ENCODE measurements around the gene EBF4.
"Not testable (repeated sequence)": the region's sequence is repeated elsewhere in the genome, so short reads cannot be mapped to it uniquely, and the experiment has no call there.

The EBF4 gene

DNA sequence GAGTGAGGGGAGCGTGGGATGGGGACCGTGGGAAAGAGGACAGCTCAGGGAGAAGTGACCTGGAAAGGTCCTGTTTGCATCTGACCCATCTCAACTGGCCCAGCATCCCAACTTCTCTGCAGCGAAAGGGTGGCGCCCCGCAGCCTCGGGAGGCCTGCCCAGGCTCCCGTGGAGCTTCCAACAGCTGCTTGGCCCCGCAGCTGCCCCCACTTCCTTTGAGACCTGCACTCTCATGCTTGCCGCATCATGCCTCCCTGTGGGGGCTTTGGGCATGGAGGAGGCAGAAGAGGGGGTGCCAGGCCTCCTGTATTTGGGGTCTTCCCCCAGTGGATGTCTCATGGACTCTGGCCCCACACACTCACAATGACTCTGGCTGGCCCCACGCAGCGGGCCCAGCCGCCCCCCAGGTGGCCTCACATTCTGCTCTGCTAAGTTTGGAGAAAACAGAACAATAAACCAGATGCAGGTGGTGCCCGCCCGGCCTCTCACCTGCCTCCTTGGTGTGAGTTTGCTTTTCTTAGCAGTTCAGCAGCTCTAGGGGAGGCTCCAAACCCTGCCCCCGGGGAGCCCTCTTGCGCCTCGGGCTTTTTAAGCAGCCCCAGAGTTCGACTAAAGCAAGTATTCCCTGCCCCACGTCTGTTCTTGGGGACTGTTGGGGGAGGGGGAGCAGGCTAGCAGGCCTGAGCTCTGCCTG lies 67.2 kb downstream of the EBF4 start:
- DNase-seq = no peak

DNA sequence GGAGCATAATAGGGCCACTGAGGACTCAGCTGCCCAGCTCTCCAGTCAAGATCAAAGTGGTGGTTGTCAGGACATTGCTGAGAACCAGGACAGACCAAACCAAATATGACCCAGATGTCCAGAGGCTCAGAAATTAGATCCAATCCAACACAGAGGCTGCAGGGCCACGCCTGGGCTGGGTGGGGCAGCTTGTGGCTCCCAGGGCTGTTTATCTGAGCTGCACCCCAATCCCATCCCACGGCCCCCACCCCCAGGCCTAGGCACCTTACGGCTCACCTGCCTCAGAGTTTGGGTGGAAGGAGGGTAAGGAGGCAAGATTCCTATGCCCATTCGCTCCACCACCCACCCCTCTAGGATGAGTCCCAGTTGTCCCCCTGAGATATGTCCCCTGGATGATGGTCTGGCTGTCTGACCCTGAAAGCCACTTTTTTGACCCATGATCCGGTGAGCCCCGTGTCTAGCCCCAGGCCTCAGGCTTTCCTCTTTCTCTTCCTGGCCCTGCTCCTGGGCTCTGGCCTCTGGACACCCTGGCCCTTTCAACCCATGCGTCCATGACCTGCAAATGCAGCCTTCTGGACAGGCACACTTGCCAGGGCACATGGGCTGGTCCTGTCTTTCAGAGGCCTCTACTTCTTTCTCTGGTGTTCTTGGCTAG lies 67.8 kb downstream of the EBF4 start:
- no peak for DNase-seq

DNA sequence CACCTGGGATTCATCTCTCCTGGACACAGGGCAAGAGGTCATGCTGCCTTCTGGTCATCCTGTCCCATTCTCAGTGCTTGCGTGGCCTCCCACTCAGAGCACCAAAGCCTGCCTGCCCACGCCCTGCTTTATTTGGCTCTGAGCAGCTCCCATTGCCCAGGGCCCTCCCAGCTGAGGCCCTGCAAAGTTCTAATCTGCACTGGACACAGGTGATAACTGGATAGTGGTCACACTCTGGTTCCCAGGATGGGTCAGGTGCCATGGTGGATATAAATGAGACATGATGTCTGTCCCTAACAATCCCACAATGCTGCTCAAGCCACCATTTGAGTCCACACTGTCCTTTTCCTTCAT lies 68.3 kb downstream of the EBF4 start:
- no peak for DNase-seq

DNA sequence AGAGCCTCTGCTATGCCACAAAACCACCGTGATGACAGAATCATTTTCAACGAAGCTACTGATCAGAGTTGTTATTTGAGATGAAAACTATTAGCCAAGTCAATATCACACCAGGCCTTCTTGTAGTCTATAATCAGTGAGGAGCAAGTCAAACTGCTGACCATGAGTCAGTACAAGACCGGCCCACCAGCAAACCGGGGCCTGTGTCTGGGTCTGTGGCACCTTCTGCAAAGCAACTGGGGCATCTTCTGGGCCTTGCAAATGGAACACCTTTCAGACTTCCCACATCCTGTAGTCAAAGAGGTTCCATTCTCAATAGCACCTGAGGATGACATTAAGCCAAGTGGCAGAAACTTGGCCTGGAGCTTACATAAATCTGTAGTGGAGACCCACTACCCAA lies 69.3 kb downstream of the EBF4 start:
- no peak for DNase-seq

DNA sequence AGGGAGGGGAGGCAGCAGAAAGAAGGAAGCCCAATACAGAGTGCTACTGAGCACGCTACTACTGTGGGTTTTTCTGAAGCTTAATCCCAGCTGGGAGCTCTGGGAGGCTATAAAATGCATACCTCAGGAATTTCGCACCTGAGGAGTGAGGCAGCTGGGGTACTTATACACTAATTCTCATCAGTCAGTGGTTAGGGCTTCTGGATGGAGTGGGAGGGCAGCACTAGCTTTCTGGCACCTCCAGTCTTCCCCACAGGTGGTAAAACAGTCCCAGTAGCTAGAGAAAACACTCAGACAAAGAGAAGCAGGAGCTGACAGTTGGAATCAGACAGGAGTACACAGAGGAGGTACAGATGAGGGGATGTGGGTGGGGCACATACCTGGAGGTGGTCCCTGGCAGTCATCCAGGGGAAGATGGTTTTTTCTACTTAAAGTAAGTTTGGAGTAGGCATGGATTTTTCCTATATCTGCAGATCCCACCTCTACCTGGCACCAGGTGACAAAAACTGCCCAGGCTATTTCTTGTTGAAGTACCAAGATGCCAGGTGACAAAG lies 70.1 kb downstream of the EBF4 start:
- DNase-seq = no peak

DNA sequence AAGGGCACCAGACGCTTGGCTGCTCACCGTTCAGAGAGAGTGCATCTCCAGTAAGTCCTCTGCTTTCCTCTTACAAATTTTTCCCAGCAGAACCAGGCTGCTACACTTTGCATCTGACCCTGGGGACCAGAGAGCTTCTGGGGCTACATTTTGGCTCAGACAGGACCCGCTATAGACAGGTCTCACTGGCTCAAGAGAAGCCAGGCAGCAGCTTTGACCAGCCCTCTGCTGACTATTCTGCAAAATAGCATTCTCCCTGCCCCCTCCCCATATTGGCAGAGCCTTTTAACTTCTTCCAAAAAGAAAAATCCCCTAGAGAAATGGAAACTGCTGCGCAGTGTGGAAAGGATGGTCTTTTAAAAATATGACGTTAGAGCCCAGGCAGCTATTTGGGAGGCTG lies 70.6 kb downstream of the EBF4 start:
- DNase-seq = no peak

DNA sequence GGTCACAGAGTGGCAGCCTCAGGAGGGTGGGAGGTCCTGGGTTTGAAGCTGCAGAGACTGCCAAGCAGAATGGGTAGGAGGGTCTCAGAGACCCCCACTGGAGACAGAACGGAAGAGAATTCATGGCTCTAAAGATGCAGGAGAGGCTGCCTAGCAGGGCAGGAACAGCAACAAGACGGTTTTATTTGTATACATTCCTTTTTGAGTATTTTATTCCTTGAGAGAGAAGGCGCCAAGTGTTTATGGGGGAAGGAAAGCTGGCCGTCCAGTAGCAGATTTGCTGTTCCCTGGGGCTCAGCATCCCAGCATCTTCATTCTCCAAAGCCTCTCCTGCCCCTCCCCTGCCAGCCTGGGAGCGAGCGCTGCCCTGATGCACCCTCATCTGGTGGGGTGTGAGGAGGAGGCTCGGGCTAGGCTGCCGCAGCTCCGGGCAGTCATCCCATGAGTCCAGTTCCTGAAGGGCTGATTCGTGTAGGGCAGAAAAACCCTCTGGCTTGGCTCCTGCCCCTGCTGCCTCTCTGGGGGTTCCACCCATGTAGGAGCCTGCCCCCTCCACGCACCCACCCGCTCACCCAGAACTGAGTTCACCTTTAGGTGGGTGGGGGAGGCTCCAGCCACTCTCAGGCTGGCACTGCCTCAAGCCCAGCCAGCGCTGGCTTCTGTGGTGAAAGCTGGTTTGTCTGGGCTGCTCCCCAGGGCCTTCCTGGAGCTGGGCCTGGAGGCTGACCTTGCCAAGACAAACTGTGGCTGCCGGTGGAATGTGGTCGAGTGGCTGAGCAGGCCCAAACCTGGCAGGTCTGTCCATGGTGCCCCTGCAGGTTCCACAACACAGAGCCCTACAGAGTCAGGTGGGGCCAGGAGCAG lies 75.4 kb downstream of the EBF4 start:
- DNase-seq = no peak

DNA sequence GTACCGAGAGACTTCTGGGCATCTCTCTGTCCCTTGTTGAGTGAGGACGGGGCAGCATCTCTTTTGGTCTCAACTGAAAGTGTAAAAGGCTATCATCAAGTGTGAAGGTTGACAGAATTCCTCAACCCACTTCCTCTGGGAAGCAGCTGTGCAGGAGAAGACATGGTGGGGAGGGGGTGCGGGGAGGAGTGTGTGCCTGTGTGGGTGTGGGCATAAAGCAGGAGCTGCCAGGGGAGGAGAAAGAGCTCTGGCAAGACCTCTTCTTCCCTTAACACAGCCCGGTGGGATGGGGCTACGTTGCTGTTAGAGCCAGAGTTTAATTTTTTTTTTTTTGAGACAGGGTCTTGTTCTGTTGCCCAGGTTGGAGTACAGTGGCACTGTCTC lies 76.0 kb downstream of the EBF4 start:
- DNase-seq = no peak

DNA sequence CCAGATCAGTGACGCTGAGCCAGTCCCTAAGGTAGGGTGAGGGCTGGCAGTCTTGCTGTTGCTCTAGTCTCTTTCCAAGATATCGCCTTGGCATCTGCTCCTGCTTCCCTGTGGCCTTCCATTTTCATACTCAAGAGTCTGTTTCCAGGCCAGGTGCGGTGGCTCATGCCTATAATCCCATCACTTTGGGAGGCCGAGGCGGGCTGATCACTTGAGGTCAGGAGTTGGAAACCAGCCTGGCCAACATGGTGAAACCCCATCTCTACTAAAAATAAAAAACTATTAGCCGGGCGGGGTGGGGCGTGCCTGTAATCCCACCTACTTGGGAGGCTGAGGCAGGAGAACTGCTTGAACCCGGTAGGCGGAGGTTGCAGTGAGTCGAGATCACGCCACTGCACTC lies 77.5 kb downstream of the EBF4 start:
- DNase-seq = not testable (repeated sequence)

DNA sequence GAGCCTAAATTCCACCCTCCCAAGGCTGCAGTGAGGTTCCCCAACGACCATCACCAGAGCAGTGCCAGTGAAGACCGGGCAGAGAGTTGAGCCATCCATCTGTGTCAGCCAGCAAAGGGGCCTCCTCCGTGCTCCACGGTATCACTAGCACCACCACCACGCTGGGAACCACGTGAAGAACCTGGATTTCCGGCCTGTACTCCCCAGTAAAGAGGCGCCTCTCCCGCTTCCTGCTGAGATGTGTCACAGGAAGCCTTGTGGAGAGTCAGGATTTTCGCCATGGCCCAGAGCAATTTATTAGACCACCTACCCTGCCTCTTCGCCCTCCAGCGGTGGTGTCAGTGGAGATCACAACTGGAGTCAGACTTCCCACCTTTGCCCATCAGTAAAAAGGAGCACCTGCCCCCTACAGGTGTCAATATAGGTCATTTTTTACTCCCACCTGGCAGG lies 79.1 kb downstream of the EBF4 start:
- no peak for DNase-seq

DNA sequence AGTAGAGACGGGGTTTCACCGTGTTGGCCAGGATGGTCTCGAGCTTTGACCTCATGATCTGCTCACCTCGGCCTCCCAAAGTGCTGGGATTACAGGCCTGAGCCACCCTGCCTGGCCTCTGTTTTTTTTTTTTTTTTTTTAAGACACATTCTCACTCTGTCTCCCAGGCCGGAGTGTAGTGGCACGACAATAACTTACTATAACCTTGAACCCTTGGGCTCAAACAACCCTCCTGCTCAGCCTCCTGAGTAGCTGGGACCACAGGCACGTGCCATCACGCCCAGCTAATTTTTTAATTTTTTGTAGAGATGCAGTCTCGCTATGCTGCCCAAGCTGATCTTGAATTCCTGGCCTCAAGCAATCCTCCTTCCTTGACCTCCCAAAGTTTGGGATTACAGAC lies 81.2 kb downstream of the EBF4 start:
- no peak for DNase-seq

DNA sequence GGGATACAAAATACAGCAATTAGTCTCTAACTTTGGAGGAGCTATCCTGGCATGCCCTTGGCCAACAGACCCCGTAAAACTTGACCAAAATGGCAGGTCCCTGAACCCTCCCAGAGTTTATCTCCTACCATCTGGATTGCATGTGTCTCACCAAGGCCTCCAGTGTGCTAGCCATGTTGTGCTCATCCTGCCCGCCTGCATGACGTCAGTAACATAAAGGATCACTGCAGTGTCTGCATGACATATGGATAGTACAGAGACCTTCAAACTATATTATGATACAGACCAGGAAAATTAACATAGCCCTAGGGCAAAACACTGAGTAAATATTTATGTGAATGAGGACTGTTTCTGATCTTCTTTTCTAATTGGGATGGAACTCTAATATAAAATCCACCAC lies 82.6 kb downstream of the EBF4 start:
- no peak for DNase-seq

DNA sequence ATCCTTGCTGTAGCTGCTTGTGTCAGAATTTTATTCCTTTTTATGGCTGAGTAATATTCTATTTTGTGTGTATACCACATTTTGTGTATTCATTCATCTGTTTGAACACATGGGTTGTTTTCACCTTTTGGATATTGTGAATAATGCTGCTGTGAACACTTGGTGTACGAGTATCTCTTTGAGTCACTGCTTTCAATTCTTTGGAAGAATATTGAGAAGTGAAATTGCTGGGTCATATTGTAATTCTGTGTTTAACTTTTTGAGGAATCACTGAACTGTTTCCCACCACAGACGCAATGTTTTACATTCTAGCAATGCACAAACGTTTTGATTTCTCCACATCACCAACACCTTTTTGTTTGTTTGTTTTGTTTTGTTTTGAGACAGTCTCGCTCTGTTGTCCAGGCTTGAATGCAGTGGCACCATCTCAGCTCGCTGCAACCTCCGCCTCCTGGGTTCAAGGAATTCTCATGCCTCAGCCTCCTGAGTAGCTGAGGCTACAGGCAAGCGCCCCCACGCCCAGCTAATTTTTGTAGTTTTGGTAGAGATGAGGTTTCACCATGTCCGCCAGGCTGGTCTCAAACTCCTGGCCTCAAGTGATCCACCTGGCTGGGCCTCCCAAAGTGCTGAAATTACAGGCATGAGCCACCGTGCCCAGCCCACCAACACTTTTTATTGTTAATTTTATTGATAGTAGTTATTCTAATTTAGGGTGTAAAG lies 86.2 kb downstream of the EBF4 start:
- DNase-seq = no peak

DNA sequence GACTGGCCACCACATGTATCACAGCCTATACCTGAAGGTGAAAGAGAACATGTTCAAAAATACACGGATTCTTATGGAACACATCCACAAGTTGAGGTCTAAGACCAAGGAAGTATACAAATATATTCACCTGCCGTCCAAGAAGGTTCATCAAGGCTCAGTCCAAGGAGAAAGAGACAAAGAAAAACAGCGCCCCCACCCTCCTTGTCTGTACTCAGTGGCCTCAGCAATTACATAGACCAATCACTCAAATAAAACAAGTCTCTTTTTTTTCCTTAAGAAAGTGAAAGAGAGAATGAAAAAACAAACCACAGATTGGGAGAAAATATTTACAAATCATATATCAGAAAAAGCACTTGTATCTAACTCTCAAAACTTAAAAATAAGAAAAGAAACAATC lies 88.4 kb downstream of the EBF4 start:
- DNase-seq = no peak

DNA sequence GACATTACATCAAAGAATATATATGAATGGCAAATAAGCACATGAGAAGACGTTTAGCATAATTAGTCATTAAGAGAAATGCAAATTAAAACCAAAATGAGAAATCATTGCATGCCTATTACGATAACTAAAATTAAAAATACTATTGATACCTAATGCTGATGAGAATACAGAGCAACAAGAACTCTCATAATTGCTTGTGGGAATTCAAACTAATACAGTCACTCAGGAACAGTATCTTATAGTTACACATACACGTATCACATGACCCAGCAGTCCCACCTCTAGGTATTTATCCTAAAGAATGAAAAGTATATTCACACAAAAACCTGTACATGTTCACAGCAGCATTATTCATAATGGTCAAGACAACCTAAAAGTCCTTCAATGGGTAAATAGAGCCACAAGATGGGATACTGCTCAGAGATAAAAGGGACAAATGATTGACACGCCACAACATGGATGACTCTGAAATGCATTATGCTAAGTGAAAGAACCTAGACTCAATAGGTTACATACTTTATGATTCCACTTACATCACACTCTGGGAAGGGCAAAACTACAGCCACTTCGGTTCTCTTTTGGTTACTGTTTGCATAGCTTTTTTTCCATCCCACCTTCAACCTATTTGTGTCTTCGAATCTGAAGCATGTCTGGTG lies 91.5 kb downstream of the EBF4 start:
- DNase-seq = no peak

DNA sequence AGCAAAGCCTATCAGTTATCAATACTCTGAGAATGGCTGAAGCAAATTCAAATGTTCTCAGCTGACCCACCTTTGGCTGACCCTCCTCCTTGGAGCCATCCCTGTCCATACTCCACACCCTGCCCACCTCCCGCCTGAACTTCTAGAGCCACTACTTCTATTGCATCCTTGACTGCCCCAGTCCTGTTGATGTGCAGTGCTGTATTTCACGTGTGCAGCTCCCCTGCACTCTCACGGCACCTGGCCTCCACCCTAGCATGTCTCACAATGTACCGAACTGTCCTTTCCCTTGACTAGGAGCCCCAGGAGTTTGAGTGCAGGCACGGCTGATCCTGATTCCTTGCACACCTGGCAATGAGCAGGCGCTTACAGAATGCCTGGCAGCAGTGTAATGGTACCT lies 100.9 kb downstream of the EBF4 start:
- no peak for DNase-seq

DNA sequence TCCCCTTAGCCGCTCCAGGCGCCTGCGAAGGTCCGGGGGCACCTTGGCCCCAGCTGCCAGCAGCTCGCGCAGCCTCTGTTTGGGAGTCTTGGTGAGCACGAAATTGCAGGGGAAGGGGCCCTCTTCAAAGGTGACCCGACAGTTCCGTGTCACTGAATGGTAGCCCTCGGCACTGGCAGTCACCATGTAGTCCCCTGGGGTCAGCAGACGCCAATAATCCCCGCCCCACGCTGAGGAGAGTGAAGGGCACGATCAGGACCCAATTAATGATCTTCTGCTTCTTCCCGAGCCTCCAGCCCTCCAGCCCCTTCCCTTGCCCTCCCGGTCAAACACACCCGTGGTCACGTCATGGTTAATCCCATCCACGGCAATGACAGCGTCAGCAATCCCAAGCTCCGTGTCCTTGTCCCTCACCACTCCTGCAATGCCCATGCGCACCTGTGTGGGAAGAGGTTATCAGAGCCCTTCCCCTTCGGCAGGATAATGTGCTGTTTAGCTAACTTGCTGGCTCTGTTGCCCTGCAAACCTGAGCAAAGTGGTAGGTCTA lies 101.7 kb downstream of the EBF4 start:
- DNase-seq = no peak

DNA sequence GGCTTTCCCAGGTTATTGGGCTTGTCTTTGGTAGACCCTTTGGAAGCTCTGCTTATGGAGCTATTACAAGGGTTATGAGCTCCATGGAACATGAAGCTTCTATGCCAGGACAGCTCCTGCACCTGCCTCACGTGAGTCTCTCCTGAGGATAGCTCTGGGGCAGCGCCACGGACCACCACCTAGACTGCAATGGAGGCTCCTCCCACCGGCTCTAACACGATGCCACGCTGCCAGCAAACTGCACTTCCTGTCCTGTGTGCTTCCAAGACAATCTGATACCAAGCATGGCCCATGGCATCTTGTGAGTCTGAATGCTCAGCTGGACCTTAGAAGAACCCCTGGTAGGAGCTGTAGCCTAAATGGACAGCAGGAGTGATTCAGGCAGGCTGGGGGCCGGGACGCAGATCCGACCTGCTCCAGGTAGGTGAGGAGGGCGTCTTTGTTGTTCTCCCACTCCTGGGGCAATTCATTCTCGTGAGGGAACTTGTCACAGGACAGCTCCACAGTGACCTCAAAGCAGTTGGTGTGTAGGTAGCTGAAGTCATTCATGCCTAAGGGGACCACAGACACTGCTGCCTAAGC lies 102.4 kb downstream of the EBF4 start:
- no peak for DNase-seq

DNA sequence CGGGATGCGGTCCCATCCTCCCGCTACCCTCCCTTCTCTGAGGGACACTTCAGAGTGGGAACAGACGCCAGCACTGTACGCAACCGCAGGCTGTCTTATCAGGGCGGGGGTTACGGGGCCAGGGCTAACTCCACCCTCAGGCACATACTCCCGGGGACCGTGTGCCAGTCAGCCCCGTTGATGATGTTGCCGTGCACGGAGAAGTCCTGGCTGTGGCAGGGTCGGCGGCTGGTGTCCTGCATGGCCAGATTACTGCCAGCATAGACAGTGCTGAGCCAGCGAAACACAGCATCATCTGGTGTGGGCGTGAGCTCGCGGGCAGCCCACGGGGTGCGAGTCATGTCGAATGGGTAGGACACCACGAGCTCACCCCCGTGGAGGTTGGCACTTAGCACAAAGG lies 102.9 kb downstream of the EBF4 start:
- DNase-seq = no peak

DNA sequence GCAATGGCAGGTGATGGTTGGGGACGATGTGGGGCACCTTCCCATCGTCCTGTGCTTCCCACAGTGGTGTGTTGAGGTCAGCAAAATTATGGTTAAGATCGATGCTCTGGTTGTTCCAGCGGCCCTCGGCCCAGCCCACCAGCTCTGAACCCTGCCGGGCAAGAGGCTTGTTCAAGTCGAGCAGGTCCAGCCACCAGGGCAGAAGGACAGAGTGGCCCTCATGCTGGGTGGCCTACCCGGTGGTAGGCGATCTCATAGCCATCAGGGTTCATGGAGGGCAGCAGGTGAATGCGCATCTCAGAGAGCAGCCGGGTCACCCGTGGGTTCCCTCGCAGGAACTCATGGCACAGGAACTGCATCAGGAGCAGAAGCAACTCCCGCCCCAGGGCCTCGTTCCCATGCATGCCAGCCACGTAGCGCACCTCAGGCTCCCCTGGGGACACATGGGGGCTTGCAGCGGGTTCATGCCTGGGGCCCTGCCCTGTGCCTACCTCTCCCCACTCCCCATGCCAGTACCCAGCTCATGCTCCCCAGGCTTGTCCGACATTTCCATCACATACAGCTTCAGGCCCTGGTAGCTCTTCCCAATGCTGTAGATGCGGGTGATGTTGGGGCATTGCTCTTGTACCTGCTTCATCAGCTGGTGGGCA lies 103.6 kb downstream of the EBF4 start:
- DNase-seq = no peak

Measured in eye (tissue), 1 donor.